Activated CD4-positive, alpha-beta T cell treated with anti-CD3 and anti-CD28 coated beads, Interleukin-2, amount 10 ng/mL, durations not matched to agents 7 days and 5 days (primary cell): ENCODE data around the gene PI4KB. TPM values are rescaled to one million over a fixed set of nuclear protein-coding genes. Genes with fewer than 3 reads are reported as not detected.

ENCODE experiments used
- CTCF ChIA-PET: fragments of 350-600 bp; sonication (Branson Sonifier 250); formaldehyde crosslinking; loops from one replicate; lab custom pipeline; 2021; ENCODE audit warnings: antibody characterized with exemption; lab: Charles Lee
- POLR2A ChIA-PET: fragments of 350-600 bp; sonication (Branson Sonifier 250); formaldehyde crosslinking; loops from one replicate; lab custom pipeline; 2021; ENCODE audit warnings: antibody characterized with exemption; lab: Charles Lee
- DNase-seq: peaks from one replicate; pipeline ENCODE4 v3.0.0-alpha.2; 2020
- H3K27ac Mint-ChIP-seq: one replicate; pipeline ENCODE4 v1.8.0; 2021; ENCODE audit warnings: mild to moderate bottlenecking, moderate library complexity, mixed read lengths
- H3K27me3 Mint-ChIP-seq: one replicate; pipeline ENCODE4 v1.8.0; 2021; ENCODE audit warnings: mixed read lengths
- H3K36me3 Mint-ChIP-seq: one replicate; pipeline ENCODE4 v1.8.0; 2021; ENCODE audit warnings: low read depth, mixed read lengths
- H3K4me1 Mint-ChIP-seq: one replicate; pipeline ENCODE4 v1.8.0; 2021; ENCODE audit warnings: mixed read lengths
- H3K4me3 Mint-ChIP-seq: one replicate; pipeline ENCODE4 v1.8.0; 2021; ENCODE audit warnings: mild to moderate bottlenecking, moderate library complexity, mixed read lengths
- H3K9me3 Mint-ChIP-seq: one replicate; pipeline ENCODE4 v1.8.0; 2021; ENCODE audit warnings: mixed read lengths
- total RNA-seq, 2 experiments: library from RNA; stranded (reverse); gene quantifications; one replicate each; pipeline ENCODE4 v1.2.3, GENCODE V29; 2021

Gene PI4KB
- total RNA-seq, 2 experiments from 2014 or later, result 62.8 to 69.5 TPM

DNA sequence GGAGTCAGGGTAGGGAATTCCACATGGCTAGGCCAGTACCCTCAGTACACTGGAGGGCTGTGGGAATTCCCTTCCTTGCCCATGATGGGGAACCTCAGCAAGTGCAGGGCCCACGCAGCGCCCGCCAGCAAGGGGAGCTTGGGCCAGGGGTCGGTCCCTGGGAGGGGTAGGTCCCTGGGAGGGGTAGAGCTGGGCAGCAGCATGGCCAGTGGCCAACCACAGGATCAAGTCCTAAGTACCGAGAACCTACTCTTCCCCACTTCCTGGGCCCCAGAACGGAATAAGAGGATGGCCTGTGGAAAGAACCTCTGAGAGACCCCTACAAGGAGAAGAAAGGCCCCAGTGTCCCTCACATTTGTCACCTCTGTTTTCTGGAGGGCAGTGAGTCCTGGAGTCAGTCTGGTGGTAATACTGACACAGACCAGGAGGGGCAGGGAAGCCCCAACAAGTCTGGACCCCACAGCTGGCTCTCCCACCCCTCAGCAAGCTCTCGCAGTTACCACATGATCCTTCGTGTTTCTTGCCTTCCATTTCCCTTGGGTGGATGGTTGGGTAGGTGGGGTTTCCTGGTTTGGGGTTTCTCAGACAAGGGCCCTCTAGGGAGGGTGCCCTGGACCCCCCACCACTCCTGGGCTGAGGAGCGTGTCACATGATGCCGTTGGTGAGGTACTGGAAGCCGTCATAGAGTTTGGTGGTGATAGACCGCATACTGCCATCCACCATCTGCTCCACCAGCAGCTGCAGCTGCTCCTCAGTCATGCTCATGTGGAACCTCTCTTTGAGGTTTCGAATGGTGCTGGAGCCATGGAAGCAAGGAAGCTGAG, 34.8 kb downstream of the PI4KB start:
- peak overlapping the region; percentile 54 for H3K27ac Mint-ChIP-seq
- ChIA-PET CTCF (interaction anchor here (0.6 to 2.1 kb wide), 5 partner anchors 9 to 56 kb away, joined by 4 to 6 read pairs (median 5); partner anchors contain the start of gene ZNF687), POLR2A (no interaction called here)
- peaks cover 46% of the 10 kb centered on the region for H3K36me3 Mint-ChIP-seq
- H3K27me3 Mint-ChIP-seq, result no peaks in the 10 kb centered on the region
- H3K9me3 Mint-ChIP-seq, result no peaks in the 10 kb centered on the region
- peaks cover 6% of the 10 kb centered on the region for H3K4me1 Mint-ChIP-seq
- H3K4me3 Mint-ChIP-seq, result no peak overlapping the region
- no peak for DNase-seq

DNA sequence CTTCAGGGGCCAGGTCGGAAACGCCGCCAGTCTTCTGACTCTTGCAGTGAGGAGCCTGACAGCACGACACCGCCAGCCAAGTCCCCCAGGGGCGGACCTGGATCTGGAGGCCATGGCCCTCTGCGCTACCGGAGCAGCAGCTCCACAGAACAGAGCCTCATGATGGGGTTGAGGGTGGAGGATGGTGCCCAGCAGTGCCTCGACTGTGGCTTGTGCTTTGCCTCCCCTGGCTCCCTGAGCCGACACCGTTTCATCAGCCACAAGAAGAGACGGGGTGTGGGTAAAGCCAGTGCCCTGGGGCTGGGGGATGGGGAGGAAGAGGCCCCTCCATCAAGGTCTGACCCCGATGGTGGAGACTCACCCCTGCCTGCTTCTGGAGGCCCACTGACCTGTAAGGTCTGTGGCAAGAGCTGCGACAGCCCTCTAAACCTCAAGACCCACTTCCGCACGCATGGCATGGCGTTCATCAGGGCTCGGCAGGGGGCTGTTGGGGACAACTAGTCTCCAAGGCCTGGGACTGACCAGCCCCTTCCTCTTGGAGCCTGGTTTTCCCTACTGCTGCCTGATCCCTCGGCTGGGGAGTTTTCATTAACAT, 36.4 kb downstream of the PI4KB start:
- H3K36me3 Mint-ChIP-seq, result peaks cover 54% of the 10 kb centered on the region
- peaks cover 6% of the 10 kb centered on the region for H3K4me1 Mint-ChIP-seq
- POLR2A ChIA-PET, result no interaction called here
- no peaks in the 10 kb centered on the region for H3K27me3 Mint-ChIP-seq
- no peaks in the 10 kb centered on the region for H3K9me3 Mint-ChIP-seq
- no peak for DNase-seq
- no peak overlapping the region for H3K27ac Mint-ChIP-seq
- no peak overlapping the region for H3K4me3 Mint-ChIP-seq
- CTCF ChIA-PET, result no interaction called here

DNA sequence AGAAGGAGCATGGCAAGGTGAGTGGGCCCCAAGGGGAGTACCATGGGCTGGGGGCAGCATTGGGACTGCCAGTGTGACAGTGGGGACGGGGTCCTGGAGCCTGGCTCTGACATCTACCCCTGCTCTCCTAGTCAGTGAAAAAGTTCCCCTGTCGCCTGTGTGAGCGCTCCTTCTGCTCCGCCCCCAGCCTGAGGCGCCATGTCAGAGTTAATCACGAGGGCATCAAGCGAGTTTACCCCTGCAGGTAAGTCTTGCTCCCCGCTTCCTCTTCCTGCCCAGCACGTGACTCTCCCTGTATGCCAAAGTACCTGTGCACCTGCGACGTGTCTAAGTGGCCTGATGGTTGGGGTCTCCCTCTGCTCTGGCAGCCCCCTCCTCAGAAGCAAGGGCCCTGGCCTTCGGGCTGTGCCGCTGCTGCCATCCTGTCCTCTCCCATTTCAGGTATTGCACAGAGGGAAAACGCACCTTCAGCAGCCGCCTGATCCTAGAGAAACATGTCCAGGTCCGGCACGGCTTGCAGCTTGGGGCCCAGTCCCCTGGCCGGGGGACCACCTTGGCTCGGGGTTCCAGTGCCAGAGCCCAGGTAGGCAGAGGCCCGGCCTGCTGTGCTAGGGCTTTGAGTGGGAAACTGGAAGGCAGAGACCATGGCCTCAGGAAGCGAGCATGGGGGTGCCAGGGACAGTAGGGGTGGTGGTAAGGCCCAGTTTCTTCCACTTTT, 37.1 kb downstream of the PI4KB start:
- H3K36me3 Mint-ChIP-seq, result peaks cover 54% of the 10 kb centered on the region
- no peak for DNase-seq
- no peaks in the 10 kb centered on the region for H3K9me3 Mint-ChIP-seq
- H3K27ac Mint-ChIP-seq, result no peak overlapping the region
- H3K27me3 Mint-ChIP-seq, result no peaks in the 10 kb centered on the region
- H3K4me3 Mint-ChIP-seq, result no peak overlapping the region
- ChIA-PET POLR2A (no interaction called here), CTCF (no interaction called here)
- peaks cover 6% of the 10 kb centered on the region for H3K4me1 Mint-ChIP-seq

DNA sequence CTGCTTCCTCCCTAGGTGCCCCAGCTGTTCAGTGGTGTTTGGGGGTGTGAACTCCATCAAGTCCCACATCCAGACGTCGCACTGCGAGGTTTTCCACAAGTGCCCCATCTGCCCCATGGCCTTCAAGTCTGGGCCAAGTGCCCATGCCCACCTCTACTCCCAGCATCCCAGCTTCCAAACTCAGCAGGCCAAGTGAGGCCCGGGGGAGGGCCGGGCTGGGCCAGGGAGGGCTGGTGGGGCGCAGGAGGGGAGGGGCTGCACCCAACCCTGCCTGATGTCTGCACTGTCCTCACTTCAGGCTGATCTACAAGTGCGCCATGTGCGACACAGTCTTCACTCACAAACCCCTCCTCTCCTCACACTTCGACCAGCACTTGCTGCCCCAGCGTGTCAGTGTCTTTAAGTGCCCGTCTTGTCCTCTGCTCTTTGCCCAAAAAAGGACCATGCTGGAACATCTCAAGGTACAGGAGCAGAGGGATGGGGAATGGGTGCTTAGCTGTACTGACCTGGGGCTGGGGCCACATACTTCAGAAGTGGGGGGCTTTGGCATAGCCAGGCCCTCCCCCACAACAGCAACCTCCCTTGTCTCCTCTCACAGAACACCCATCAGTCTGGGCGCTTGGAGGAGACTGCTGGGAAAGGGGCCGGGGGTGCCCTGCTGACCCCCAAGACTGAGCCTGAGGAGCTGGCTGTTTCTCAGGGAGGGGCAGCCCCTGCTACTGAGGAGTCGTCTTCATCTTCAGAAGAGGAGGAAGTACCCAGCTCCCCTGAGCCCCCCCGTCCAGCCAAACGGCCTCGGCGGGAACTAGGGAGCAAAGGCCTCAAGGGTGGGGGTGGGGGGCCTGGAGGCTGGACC, 37.9 kb downstream of the PI4KB start:
- Mint-ChIP-seq H3K27me3 (no peaks in the 10 kb centered on the region), H3K36me3 (peaks cover 51% of the 10 kb centered on the region), H3K27ac (no peak overlapping the region), H3K4me1 (peaks cover 9% of the 10 kb centered on the region), H3K4me3 (no peak overlapping the region), H3K9me3 (no peaks in the 10 kb centered on the region)
- ChIA-PET POLR2A (no interaction called here), CTCF (interaction anchor here (1.2 kb wide), 1 partner anchor 265 kb away, joined by 3 read pairs; no protein-coding TSS in a partner anchor)
- no peak for DNase-seq

DNA sequence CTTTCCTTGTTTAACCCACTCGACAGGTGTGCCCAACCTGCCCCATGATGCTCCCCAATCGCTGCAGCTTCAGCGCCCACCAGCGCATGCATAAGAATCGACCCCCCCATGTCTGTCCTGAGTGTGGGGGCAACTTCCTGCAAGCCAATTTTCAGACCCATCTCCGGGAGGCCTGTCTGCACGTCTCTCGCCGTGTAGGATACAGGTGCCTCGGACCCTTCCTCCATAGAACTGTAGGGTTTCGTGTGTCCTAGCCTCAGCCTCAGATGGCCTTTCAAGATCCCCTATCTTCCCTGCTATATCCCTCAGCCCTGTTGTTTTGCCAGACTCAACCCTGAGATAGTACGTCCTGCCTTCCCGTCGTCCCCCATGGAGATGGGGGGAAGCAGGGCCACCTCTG, 38.7 kb downstream of the PI4KB start:
- Mint-ChIP-seq H3K4me1 (peaks cover 17% of the 10 kb centered on the region), H3K36me3 (peaks cover 45% of the 10 kb centered on the region), H3K9me3 (no peaks in the 10 kb centered on the region), H3K27me3 (no peaks in the 10 kb centered on the region), H3K4me3 (no peak overlapping the region), H3K27ac (no peak overlapping the region)
- ChIA-PET CTCF (interaction anchor here (1.0 to 1.2 kb wide), 3 partner anchors 9 to 264 kb away, joined by 3 read pairs; no protein-coding TSS in a partner anchor), POLR2A (no interaction called here)
- DNase-seq, result no peak

DNA sequence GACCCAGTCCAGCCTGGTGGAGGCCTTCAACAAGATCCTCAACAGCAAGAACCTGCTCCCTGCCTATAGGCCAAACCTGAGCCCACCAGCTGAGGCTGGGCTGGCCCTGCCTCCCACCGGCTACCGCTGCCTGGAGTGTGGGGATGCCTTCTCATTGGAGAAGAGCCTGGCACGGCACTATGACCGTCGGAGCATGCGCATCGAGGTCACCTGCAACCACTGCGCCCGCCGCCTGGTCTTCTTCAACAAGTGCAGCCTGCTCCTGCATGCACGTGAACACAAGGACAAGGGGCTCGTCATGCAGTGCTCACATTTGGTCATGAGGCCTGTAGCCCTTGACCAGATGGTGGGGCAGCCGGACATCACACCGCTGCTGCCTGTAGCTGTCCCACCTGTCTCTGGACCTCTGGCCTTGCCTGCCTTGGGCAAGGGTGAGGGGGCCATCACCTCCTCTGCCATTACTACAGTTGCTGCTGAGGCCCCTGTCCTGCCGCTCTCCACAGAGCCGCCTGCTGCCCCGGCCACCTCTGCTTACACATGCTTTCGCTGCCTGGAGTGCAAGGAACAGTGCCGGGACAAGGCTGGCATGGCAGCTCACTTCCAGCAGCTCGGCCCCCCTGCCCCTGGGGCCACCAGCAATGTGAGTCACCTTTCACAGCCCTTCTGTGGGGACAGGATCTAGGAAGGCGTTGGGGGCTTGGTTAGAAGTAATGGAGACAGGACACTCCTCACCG, 39.3 kb downstream of the PI4KB start:
- DNase-seq, result no peak
- ChIA-PET POLR2A (no interaction called here), CTCF (interaction anchor here (0.6 to 1.2 kb wide), 5 partner anchors 10 to 263 kb away, joined by 3 read pairs; no protein-coding TSS in a partner anchor)
- Mint-ChIP-seq H3K27me3 (no peaks in the 10 kb centered on the region), H3K4me3 (no peak overlapping the region), H3K4me1 (peaks cover 23% of the 10 kb centered on the region), H3K9me3 (no peaks in the 10 kb centered on the region), H3K27ac (no peak overlapping the region), H3K36me3 (peaks cover 40% of the 10 kb centered on the region)

DNA sequence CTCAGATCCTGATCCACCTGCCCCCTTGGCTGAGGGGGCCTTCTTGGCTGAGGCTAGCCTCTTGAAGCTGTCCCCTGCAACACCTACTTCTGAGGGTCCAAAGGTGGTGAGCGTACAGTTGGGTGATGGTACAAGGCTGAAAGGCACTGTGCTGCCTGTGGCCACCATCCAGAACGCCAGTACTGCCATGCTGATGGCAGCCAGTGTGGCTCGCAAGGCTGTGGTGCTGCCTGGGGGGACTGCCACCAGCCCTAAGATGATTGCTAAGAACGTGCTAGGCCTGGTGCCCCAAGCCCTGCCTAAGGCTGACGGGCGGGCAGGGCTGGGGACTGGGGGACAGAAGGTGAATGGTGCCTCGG, 39.9 kb downstream of the PI4KB start:
- Mint-ChIP-seq H3K4me3 (no peak overlapping the region), H3K4me1 (peaks cover 23% of the 10 kb centered on the region), H3K27me3 (no peaks in the 10 kb centered on the region), H3K9me3 (no peaks in the 10 kb centered on the region), H3K27ac (no peak overlapping the region), H3K36me3 (peaks cover 34% of the 10 kb centered on the region)
- ChIA-PET CTCF (interaction anchor here (1.0 kb wide), 1 partner anchor 14 kb away, joined by 3 read pairs; no protein-coding TSS in a partner anchor), POLR2A (no interaction called here)
- no peak for DNase-seq

DNA sequence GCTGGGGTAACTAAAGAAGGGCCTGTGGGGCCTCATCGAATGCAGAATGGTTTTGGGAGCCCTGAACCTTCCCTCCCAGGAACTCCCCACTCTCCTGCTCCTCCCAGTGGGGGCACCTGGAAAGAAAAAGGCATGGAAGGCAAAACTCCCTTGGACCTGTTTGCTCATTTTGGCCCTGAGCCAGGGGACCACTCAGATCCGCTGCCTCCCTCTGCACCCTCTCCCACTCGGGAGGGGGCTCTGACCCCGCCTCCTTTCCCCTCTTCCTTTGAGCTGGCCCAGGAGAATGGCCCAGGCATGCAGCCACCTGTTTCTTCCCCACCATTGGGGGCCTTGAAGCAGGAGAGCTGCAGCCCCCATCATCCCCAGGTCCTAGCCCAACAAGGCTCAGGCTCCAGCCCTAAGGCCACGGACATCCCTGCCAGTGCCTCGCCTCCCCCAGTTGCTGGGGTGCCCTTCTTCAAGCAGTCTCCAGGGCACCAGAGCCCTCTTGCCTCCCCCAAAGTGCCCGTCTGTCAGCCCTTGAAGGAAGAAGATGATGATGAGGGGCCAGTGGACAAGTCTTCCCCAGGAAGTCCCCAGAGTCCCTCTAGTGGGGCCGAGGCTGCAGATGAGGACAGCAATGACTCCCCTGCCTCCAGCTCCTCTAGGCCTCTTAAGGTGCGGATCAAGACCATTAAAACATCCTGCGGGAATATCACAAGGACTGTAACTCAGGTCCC, 40.4 kb downstream of the PI4KB start:
- Mint-ChIP-seq H3K27me3 (no peaks in the 10 kb centered on the region), H3K9me3 (no peaks in the 10 kb centered on the region), H3K36me3 (peaks cover 34% of the 10 kb centered on the region), H3K4me3 (no peak overlapping the region), H3K27ac (peak overlapping the region; percentile 25), H3K4me1 (peaks cover 23% of the 10 kb centered on the region)
- CTCF ChIA-PET, result interaction anchor here (1.6 to 1.8 kb wide), 2 partner anchors 15 to 54 kb away, joined by 4 to 9 read pairs; no protein-coding TSS in a partner anchor
- no peak for DNase-seq
- POLR2A ChIA-PET, result no interaction called here

DNA sequence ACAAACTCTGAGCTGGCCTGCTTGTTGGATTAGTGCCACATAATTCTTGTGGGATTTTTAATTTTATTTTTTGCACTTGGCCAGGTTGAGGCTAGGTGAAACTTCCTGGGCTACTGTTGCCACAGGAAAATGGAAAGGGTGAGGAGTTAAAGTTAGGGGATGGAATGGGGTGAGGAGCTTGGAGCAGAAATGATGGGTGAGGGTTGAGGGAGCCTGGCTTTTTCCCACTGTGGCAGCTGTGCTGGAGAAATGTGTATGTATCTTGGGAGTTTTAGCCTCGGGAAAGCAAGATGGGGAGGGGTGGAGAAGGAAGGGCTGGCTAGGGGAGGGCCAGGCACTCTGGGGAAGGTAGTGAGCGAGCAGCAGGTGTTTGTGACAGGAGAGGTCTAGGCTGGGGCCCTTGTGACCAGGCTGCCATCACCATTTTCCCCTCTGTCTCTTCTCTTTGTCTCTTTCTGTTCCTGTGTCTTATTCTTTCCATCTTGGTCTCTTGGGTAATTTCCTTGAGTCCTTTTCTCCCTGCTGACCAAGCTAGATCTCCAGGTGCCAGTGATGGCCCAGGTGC, 43.1 kb downstream of the PI4KB start:
- ChIA-PET CTCF (interaction anchor here (2.2 kb wide), 1 partner anchor 17 kb away, joined by 12 read pairs; no protein-coding TSS in a partner anchor), POLR2A (no interaction called here)
- DNase-seq, result no peak
- Mint-ChIP-seq H3K4me1 (peaks cover 27% of the 10 kb centered on the region), H3K27ac (no peak overlapping the region), H3K27me3 (no peaks in the 10 kb centered on the region), H3K4me3 (peak overlapping the region; percentile 99), H3K9me3 (no peaks in the 10 kb centered on the region), H3K36me3 (peaks cover 23% of the 10 kb centered on the region)

DNA sequence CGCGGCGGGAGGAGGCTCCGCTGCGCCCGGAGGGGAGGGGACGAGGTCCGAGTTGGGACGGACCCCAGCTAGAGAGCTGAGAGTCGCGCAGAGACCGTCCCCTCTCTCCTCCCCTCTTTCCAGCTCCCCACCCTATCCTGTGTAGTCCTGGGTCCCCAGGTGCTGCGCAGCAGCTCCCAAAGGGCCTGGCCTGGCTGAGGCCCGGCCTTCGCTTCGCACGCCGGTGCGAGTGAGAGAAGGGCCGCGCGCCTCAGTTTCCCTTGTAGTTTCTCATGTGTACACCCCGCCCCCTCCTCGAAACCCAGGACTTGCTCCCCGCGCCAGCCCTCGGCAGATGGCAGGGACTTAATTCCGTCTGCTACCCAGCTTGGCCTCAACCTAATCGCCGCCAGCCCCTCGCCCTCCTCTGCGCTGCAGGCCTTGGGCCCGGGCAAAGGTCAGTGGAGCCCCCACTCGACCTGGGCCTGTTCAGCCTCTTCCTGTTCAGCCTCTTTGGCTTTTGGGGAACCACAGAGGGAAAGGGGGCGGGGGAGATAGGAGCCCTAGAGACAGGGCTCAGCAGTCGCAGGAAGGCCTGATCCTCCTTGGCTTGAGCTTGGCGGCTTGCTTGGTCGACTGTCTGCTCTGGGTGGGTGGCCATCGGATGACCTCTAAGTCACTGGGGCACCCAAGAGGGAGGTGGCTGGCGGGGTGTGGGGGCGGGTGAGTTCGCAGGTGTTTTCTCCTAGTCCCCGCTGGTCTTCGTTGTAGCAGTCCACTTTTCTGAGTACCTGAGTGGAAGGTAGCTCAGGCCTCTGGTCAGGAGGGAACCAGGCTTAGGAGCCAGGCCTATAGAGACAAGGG, 44.1 kb downstream of the PI4KB start:
- peaks cover 16% of the 10 kb centered on the region for H3K36me3 Mint-ChIP-seq
- POLR2A ChIA-PET, result no interaction called here

More for the DNA sequence above, 44.1 kb downstream of the PI4KB start:
- H3K27me3 Mint-ChIP-seq, result no peaks in the 10 kb centered on the region
- H3K4me1 Mint-ChIP-seq, result peaks cover 20% of the 10 kb centered on the region
- H3K27ac Mint-ChIP-seq, result peak overlapping the region; percentile 88
- peak overlapping the region; percentile 99 for H3K4me3 Mint-ChIP-seq
- peak; percentile 35 for DNase-seq
- CTCF ChIA-PET, result interaction anchor here (0.9 to 2.2 kb wide), 4 partner anchors 18 to 58 kb away, joined by 3 to 12 read pairs (median 3); no protein-coding TSS in a partner anchor
- no peaks in the 10 kb centered on the region for H3K9me3 Mint-ChIP-seq
